HG02678 (cell line): ENCODE data around the gene PSMD1.
"Not testable (repeated sequence)": the region's sequence is repeated elsewhere in the genome, so short reads cannot be mapped to it uniquely, and the experiment has no call there.

Experiments used
- ATAC-seq: cut with Tn5 transposase; IDR thresholded peaks from one replicate; pipeline ENCODE4 v1.9.1; 2021; ENCODE audit warnings: mild to moderate bottlenecking, moderate library complexity; ENCODE audit not compliant: unreplicated experiment

Gene PSMD1

DNA sequence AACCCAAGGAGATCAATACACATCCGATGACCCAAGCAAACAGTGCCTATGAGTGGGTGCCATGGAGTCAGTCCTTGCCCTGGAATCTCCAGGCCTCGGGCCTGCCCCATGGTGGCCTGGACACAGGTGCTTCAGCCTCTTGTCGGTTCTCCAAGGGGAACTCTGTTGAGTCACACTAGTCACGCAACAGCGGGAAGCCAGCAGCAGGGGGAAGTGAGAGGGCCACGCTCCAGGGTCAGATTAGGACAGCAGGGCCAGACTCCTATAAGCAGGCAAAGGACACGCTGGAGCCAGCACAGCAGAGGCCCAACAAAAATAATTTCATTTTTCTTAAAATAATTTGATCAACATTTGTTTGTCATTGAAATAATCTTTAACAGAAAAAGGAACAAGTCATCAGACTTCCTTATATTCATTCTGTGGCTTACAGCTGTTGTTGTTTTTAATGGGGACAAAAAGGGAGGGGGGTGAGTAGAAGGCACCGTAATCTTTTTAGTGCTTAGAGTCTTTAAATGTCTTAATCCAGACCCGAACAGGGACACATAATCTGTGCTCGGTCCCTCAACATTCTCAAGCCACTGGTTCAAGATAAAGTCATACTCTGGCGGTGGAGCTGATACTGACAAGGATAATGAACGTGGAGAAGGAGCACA, 125.3 kb downstream of the PSMD1 start:
- ATAC-seq, result peak; percentile 47

- ATAC-seq, result no peak
Measured at GRCh38 chr2:231182513-231182899, 125.8 kb downstream of the PSMD1 start.

GRCh38 chr2:231183851-231184250, 127.2 kb downstream of the PSMD1 start:
- ATAC-seq, result no peak

GRCh38 chr2:231184319-231184718, 127.7 kb downstream of the PSMD1 start:
- ATAC-seq, result no peak

DNA sequence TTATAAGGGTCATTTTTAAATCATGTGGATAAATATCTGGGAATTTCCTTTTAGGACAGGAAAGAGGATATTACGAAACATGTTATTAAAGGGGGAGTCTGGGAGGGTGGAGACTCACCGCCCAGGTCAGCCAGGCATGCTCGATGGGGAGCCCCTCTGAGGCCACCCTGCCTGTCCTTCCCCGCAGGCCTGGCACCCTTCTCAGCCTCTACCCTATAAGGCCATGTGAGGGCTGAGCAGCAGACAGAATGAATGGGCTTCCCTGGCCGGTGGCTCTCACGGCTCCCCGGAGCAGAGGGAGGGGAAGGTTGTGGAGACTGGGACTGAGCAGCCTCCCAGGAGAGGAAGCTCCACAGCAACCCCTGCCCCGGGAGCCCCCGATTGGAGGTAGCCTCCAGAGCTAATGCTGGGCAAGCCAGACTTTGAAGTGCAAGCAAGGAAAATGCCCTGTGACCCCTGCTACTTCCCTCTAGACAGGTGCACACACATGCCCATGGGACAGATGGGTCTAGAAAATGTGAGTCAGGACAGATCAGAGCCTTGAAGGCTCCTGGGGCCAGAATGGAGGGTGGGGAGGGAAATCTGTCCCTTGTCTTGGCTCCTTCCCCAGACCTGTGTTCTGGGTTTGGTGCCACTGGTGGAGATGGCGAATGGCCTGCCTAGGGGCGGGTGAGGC, 128.5 kb downstream of the PSMD1 start:
- ATAC-seq, result no peak

DNA sequence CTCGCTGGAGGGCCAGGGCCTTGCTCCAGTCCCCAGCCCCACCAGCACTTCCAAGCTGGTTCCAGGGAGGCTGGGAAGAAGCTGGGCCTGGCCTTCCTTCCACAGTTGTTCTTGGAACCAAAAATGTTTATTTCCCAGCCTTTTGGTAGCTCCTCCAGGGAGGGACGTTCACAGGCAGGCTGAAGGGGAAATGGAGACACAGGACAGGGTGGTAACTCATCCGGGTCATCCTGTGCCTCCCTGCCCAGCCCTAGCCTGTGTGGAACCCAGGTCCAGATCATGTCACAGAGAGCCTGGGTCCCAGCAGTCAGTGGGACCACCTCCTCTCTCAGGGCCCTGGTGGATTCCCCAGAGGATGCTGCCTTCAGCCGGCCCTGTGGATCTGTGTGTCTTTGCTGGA, 129.2 kb downstream of the PSMD1 start:
- ATAC-seq, result no peak

DNA sequence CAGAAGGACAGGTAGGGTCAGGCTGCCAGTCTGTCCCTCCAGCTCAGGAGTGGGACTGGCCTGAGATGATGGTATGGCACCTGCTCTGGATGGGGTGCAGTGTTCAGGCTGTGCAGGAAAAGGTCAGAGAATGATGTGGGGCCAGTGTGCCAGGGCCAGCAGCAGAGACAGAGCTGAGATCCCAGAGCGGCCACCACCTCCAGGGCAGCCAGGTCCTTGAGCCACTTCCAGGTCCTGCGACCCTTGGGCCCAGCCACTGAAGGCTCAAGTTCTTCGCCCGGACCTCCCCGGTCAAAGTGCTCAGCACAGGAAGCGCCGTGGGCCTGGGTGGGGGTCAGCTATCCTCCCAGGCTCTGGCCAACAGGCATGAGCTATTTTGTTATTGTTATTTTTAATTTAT, 129.7 kb downstream of the PSMD1 start:
- ATAC-seq, result no peak

DNA sequence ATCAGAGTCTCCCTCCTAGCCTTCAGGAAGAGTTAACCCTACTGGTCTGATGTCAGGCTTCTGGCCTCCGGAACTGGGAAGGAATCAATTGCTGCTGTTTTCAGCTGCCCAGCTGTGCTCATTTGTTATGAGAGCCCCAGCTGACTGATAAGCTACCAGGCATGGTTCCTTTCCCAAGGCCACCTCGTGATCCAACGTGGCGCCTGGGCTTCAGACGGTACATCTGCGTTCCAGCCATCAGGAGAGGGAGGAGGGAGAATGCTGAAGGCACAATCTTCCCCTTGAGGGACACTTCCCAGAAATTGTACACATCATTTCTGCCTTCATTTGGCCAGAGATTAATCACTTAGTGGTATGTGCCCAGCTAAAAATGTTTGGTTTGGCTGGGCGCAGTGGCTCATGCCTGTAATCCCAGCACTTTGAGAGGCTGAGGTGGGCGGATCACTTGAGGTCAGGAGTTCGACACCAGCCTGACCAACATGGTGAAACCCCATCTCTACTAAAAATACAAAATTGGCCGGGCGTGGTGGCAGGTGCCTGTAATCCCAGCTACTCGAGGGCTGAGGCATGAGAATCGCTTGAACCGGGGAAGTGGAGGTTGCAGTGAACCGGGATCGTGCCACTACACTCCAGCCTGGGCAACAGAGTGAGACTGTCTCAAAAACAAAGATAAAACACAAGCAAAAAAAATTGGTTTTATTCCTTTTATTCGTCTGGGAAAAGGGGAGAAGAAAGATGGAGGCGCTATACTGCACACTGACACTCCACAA, 131.3 kb downstream of the PSMD1 start:
- ATAC-seq, result no peak

GRCh38 chr2:231188506-231189170, 132.0 kb downstream of the PSMD1 start:
- ATAC-seq, result no peak

- no peak for ATAC-seq
Measured at GRCh38 chr2:231189171-231189530, 132.5 kb downstream of the PSMD1 start.

GRCh38 chr2:231189571-231190495, 133.2 kb downstream of the PSMD1 start:
- ATAC-seq, result no peak

DNA sequence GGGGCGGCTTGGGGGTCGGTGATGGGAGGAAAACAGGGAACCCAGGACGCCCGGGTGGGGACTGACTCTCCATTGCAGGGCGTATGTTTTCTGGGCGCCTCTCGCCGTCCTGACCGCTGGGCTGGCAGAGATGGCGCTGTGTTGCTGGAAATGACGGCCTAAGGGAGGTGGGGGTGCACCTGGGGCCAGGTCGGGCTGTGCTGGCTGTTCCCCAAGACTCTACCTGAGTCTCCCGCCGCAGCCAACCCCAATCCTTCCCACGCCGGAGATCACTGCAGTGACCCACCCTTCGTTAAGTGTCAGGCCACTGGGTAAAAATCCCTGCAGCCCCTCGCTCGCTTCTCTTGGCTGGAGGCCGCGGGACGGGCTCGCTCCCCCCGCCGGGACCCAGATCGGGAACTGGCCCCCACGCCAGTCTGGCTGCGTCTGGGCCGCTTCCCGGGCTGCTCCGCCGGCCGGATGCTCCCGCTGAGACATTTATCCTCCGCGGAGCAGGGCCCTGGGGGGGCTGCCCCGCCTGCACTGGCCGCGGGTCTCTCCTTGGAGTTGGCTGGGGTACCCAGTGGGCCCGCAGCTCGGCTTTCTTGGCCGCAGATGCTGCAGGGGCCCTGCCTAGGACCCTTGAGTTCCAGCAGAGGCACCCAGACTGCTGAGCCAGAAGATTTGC, 134.0 kb downstream of the PSMD1 start:
- ATAC-seq, result no peak

DNA sequence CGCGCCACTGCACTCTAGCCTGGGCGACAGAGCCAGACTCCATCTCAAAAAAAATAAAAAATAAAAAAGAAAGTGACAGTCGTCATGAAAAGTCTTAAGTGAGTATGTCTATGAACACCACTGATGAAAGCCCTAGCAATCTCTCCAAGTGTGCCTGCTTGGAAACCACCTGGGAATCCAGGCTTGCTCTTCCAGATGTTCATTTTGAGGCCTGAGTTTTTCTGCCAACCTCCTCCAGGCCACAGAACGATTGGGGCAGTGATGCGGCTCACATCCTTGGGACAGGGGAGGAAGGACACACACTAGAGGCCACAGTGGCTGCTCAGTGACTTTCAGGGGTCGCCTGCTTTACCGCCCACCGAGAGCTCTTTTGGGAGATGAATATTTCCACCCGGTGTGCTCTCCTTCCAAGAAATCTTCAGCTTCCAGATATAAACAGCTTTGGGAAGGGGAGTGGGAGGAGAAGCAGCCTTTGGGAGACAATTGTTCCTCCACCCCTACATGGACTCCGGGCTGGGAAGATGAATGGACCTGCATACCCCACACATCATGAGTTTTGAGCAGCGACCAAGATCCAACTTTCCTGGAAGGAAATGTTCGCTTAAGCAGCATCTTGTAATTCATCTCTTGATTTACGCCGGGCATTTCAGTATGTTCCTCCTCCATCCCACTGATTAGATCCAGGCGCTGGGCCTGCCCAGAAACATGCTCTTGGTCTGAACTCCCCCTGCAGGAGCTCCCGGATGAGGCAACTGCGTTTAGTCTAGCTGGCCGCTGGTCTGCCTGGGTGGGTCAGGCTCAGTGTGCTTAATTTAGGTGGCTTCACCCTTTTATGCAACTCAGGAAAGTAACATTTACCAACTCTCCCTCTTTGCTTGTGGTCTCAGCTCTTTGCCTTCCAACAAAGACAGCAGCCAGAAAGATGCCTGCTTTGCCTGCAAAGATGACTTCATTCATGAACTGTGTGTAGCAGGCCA, 135.5 kb downstream of the PSMD1 start:
- ATAC-seq, result no peak

DNA sequence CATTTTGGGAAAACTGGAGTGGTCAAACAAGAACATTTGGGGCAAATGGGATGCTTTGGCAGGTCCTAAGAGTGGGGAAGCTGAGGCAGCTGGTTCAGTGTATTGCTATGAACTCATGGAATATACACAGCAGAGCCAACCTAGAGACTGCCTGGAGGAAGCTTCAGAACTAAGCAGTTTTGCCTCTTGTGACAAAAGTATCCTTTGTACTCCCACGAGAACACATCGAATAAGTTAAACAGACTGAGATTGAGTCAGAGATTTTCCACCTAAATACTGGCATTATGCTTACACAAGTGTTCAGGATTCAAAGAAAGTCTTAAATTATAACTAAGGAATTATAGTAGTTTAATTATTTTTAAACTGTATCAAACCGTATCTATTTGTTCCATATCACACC, 136.5 kb downstream of the PSMD1 start:
- ATAC-seq, result no peak

GRCh38 chr2:231196592-231196991, 139.9 kb downstream of the PSMD1 start:
- ATAC-seq, result no peak

GRCh38 chr2:231197196-231197595, 140.5 kb downstream of the PSMD1 start:
- ATAC-seq, result not testable (repeated sequence)

DNA sequence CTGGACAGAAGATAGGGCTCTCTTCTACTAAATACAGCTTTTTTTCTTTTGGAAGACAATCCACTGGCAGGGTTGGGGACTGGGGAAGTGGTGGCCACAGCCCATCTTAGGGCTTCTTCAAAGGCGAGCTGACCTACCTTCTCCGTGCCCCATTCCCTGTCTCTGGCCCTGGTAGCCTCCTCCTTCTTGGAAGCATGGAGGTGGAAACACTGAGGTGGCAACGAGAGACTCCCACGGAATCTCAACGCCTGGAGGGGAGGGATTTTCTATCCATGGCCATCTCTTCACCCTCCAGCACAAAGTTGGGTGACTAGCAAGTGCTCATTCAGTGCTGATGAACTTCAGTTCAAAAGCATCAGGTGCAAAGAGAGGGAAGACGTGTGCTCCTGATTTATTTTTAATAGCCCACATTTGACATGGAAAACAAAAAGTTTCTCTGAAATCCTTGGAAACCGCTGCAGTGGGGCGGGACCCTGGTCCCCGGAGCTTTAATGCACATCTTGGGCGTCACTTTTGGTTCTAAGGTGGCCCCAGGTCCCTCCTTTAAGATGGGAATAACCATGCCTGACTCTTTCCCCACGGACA, 141.1 kb downstream of the PSMD1 start:
- no peak for ATAC-seq
